ENCODE data around the gene HAS3.
"Not testable (repeated sequence)": the region's sequence is repeated elsewhere in the genome, so short reads cannot be mapped to it uniquely, and the experiment has no call there.

HAS3 gene
- total RNA-seq = 0.33 to 3.1 (median 1.3) reads per million in 9 experiments

- H3K36me3 Mint-ChIP-seq (ENCODE audit: insufficient read depth) = peaks cover 14% of the 10 kb centered on the region
- H3K27me3 Mint-ChIP-seq = peaks cover 54 to 89% of the 10 kb centered on the region in 2 donors
- ATAC-seq (replicated peaks) = peak; percentile 74
- H3K9me3 Mint-ChIP-seq = no peaks in the 10 kb centered on the region
- peaks cover 6 to 17% of the 10 kb centered on the region in 2 donors for H3K4me1 Mint-ChIP-seq (ENCODE audit: low read depth in 2 of 2)
- DNase-seq = no peak
- peak within 1 kb of the TSS; percentile 87 to 88 for H3K4me3 Mint-ChIP-seq
- peak within 1 kb of the TSS in 1 of 2 donors; percentile 76 for H3K27ac Mint-ChIP-seq
Observed at GRCh38 chr16:69105501-69106361, at the start of gene HAS3. HAS3 (plus strand) TSS chr16:69105653; CDS start chr16:69109396, 3,743 bp downstream.

GRCh38 chr16:69055980-69056379, 49.5 kb upstream of the HAS3 start:
- Mint-ChIP-seq H3K36me3 (ENCODE audit: insufficient read depth) (peaks cover 2% of the 10 kb centered on the region), H3K4me1 (ENCODE audit: low read depth in 2 of 2) (no peaks in the 10 kb centered on the region), H3K27me3 (no peaks in the 10 kb centered on the region), H3K27ac (no peak overlapping the region), H3K4me3 (no peak overlapping the region), H3K9me3 (no peaks in the 10 kb centered on the region)
- ATAC-seq (replicated peaks) (no peak), DNase-seq (no peak)

GRCh38 chr16:69056421-69056820, 49.0 kb upstream of the HAS3 start:
- Mint-ChIP-seq H3K4me3 (no peak overlapping the region), H3K36me3 (ENCODE audit: insufficient read depth) (peaks cover 2% of the 10 kb centered on the region), H3K4me1 (ENCODE audit: low read depth in 2 of 2) (no peaks in the 10 kb centered on the region), H3K27ac (no peak overlapping the region), H3K9me3 (no peaks in the 10 kb centered on the region), H3K27me3 (no peaks in the 10 kb centered on the region)
- ATAC-seq (replicated peaks) = no peak
- DNase-seq = no peak

GRCh38 chr16:69057400-69058378, 47.8 kb upstream of the HAS3 start:
- Mint-ChIP-seq H3K4me1 (ENCODE audit: low read depth in 2 of 2) (no peaks in the 10 kb centered on the region), H3K27me3 (no peaks in the 10 kb centered on the region), H3K27ac (peak overlapping the region; percentile 38 to 69), H3K36me3 (ENCODE audit: insufficient read depth) (peaks cover 7% of the 10 kb centered on the region), H3K9me3 (no peaks in the 10 kb centered on the region), H3K4me3 (no peak overlapping the region)
- ATAC-seq (replicated peaks) = no peak
- DNase-seq = no peak

GRCh38 chr16:69063491-69063890, 42.0 kb upstream of the HAS3 start:
- not testable (repeated sequence) for H3K9me3 Mint-ChIP-seq; DNase-seq; H3K4me1 Mint-ChIP-seq (ENCODE audit: low read depth in 2 of 2); ATAC-seq (replicated peaks); H3K4me3 Mint-ChIP-seq; H3K27ac Mint-ChIP-seq; H3K27me3 Mint-ChIP-seq
- H3K36me3 Mint-ChIP-seq (ENCODE audit: insufficient read depth) = peaks cover 16% of the 10 kb centered on the region

- Mint-ChIP-seq H3K36me3 (ENCODE audit: insufficient read depth) (peaks cover 20% of the 10 kb centered on the region), H3K4me1 (ENCODE audit: low read depth in 2 of 2) (no peaks in the 10 kb centered on the region), H3K27ac (no peak overlapping the region), H3K27me3 (no peaks in the 10 kb centered on the region), H3K9me3 (no peaks in the 10 kb centered on the region), H3K4me3 (no peak overlapping the region)
- ATAC-seq (replicated peaks) (no peak), DNase-seq (no peak)
Observed at GRCh38 chr16:69064124-69064763, 41.2 kb upstream of the HAS3 start.

GRCh38 chr16:69064764-69065313, 40.6 kb upstream of the HAS3 start:
- no peak overlapping the region for H3K27ac Mint-ChIP-seq

GRCh38 chr16:69069504-69069903, 35.9 kb upstream of the HAS3 start:
- Mint-ChIP-seq H3K36me3 (ENCODE audit: insufficient read depth) (peaks cover 11% of the 10 kb centered on the region), H3K4me1 (ENCODE audit: low read depth in 2 of 2) (no peaks in the 10 kb centered on the region), H3K27me3 (no peaks in the 10 kb centered on the region), H3K4me3 (no peak overlapping the region), H3K27ac (no peak overlapping the region), H3K9me3 (no peaks in the 10 kb centered on the region)
- no peak for ATAC-seq (replicated peaks)
- DNase-seq = no peak

More at GRCh38 chr16:69064764-69065313, 40.6 kb upstream of the HAS3 start:
- Mint-ChIP-seq H3K4me1 (ENCODE audit: low read depth in 2 of 2) (no peaks in the 10 kb centered on the region), H3K36me3 (ENCODE audit: insufficient read depth) (peaks cover 19% of the 10 kb centered on the region), H3K4me3 (no peak overlapping the region), H3K27me3 (no peaks in the 10 kb centered on the region), H3K9me3 (no peaks in the 10 kb centered on the region)
- ATAC-seq (replicated peaks) (no peak), DNase-seq (no peak)

- Mint-ChIP-seq H3K4me3 (no peak overlapping the region), H3K4me1 (ENCODE audit: low read depth in 2 of 2) (no peaks in the 10 kb centered on the region), H3K27ac (no peak overlapping the region), H3K9me3 (no peaks in the 10 kb centered on the region), H3K27me3 (no peaks in the 10 kb centered on the region), H3K36me3 (ENCODE audit: insufficient read depth) (peaks cover 13% of the 10 kb centered on the region)
- DNase-seq (no peak), ATAC-seq (replicated peaks) (no peak)
Observed at GRCh38 chr16:69071036-69071435, 34.4 kb upstream of the HAS3 start.

- ATAC-seq (replicated peaks) (no peak), DNase-seq (no peak)
- Mint-ChIP-seq H3K4me1 (ENCODE audit: low read depth in 2 of 2) (no peaks in the 10 kb centered on the region), H3K9me3 (no peaks in the 10 kb centered on the region), H3K36me3 (ENCODE audit: insufficient read depth) (peaks cover 12% of the 10 kb centered on the region), H3K27me3 (no peaks in the 10 kb centered on the region), H3K4me3 (no peak overlapping the region), H3K27ac (no peak overlapping the region)
Observed at GRCh38 chr16:69072640-69072974, 32.8 kb upstream of the HAS3 start.

GRCh38 chr16:69073181-69073702, 32.2 kb upstream of the HAS3 start:
- ATAC-seq (replicated peaks) (no peak), DNase-seq (no peak)
- H3K36me3 Mint-ChIP-seq (ENCODE audit: insufficient read depth) = peaks cover 12% of the 10 kb centered on the region

GRCh38 chr16:69077251-69077650, 28.2 kb upstream of the HAS3 start:
- DNase-seq (no peak), ATAC-seq (replicated peaks) (no peak)
- H3K4me3 Mint-ChIP-seq = no peak overlapping the region
- no peaks in the 10 kb centered on the region for H3K27me3 Mint-ChIP-seq
- H3K36me3 Mint-ChIP-seq (ENCODE audit: insufficient read depth) = peaks cover 5% of the 10 kb centered on the region
- H3K27ac Mint-ChIP-seq = no peak overlapping the region
- H3K4me1 Mint-ChIP-seq (ENCODE audit: low read depth in 2 of 2) = no peaks in the 10 kb centered on the region
- no peaks in the 10 kb centered on the region for H3K9me3 Mint-ChIP-seq

More at GRCh38 chr16:69073181-69073702, 32.2 kb upstream of the HAS3 start:
- no peaks in the 10 kb centered on the region for H3K4me1 Mint-ChIP-seq (ENCODE audit: low read depth in 2 of 2)
- no peaks in the 10 kb centered on the region for H3K27me3 Mint-ChIP-seq
- no peak overlapping the region for H3K27ac Mint-ChIP-seq
- no peak overlapping the region for H3K4me3 Mint-ChIP-seq
- H3K9me3 Mint-ChIP-seq = no peaks in the 10 kb centered on the region

- no peaks in the 10 kb centered on the region for H3K9me3 Mint-ChIP-seq
- no peak overlapping the region for H3K27ac Mint-ChIP-seq
- no peaks in the 10 kb centered on the region for H3K4me1 Mint-ChIP-seq (ENCODE audit: low read depth in 2 of 2)
Observed at GRCh38 chr16:69078073-69078472, 27.4 kb upstream of the HAS3 start.

More at GRCh38 chr16:69078073-69078472, 27.4 kb upstream of the HAS3 start:
- Mint-ChIP-seq H3K27me3 (no peaks in the 10 kb centered on the region), H3K36me3 (ENCODE audit: insufficient read depth) (peaks cover 5% of the 10 kb centered on the region), H3K4me3 (no peak overlapping the region)
- no peak for DNase-seq
- ATAC-seq (replicated peaks) = no peak
